ENCODE results near the gene CLDN6. TPM values are rescaled to one million over a fixed set of nuclear protein-coding genes. Genes with fewer than 3 reads are reported as not detected.

The CLDN6 gene
- total and polyA plus RNA-seq, 9 of the 15 experiments (the other 6 are each of a cell fraction or from before 2014, with no cell fraction given) = 0.22 to 0.75 (median 0.38) TPM; not detected in 3

DNA sequence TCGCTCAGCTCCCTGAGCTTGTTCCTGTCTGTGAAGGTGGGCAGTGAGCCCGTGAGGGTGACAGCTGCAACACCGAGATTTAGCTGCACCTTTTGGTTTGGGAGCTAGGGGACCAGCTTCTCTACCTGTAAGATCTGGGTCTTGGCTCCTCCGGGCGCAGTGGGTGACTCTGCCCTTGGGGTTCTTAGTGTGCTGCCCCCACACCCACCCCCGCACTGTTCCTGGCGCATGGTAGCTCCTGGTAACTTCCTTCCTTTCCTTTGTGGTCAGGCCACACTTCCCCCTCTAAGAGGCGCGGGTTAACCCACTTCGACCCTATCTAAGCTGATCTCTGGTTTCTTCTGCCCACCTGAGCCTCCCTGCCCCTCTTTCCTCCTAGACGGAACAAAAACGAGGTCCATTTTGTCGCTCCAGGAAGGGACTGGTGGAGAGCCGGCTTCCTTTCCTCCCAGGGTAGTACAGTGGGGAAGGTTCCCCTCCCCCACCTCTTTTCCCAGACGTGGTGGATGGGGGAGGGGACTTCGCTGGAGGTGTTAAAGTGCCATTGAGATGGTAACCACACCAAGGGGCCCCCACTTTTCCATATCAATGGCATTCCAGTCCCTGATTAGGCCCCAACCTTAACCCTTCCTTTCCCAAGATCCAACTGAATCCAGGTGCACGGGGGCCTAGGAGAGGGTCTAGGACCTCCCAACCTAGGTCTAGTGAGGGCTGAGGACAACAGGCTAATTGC is 9.9 kb downstream of the CLDN6 start (continued):
- TF ChIP-seq, protein P1, sequence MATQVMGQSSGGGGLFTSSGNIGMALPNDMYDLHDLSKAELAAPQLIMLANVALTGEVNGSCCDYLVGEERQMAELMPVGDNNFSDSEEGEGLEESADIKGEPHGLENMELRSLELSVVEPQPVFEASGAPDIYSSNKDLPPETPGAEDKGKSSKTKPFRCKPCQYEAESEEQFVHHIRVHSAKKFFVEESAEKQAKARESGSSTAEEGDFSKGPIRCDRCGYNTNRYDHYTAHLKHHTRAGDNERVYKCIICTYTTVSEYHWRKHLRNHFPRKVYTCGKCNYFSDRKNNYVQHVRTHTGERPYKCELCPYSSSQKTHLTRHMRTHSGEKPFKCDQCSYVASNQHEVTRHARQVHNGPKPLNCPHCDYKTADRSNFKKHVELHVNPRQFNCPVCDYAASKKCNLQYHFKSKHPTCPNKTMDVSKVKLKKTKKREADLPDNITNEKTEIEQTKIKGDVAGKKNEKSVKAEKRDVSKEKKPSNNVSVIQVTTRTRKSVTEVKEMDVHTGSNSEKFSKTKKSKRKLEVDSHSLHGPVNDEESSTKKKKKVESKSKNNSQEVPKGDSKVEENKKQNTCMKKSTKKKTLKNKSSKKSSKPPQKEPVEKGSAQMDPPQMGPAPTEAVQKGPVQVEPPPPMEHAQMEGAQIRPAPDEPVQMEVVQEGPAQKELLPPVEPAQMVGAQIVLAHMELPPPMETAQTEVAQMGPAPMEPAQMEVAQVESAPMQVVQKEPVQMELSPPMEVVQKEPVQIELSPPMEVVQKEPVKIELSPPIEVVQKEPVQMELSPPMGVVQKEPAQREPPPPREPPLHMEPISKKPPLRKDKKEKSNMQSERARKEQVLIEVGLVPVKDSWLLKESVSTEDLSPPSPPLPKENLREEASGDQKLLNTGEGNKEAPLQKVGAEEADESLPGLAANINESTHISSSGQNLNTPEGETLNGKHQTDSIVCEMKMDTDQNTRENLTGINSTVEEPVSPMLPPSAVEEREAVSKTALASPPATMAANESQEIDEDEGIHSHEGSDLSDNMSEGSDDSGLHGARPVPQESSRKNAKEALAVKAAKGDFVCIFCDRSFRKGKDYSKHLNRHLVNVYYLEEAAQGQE (IDR thresholded peaks at IDR 0.05; ENCODE audit: borderline replicate concordance) = no peak
- TF ChIP-seq, protein P1 (CRISPR knock-in tag; IDR thresholded peaks at IDR 0.05; ENCODE audit: low read depth) = no peak
- TF ChIP-seq, protein P2, sequence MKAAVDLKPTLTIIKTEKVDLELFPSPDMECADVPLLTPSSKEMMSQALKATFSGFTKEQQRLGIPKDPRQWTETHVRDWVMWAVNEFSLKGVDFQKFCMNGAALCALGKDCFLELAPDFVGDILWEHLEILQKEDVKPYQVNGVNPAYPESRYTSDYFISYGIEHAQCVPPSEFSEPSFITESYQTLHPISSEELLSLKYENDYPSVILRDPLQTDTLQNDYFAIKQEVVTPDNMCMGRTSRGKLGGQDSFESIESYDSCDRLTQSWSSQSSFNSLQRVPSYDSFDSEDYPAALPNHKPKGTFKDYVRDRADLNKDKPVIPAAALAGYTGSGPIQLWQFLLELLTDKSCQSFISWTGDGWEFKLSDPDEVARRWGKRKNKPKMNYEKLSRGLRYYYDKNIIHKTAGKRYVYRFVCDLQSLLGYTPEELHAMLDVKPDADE (conservative IDR thresholded peaks at IDR 0.05; ENCODE audit: control insufficient read depth, low read depth, low read length) = no peak
- TF ChIP-seq, protein P3, sequence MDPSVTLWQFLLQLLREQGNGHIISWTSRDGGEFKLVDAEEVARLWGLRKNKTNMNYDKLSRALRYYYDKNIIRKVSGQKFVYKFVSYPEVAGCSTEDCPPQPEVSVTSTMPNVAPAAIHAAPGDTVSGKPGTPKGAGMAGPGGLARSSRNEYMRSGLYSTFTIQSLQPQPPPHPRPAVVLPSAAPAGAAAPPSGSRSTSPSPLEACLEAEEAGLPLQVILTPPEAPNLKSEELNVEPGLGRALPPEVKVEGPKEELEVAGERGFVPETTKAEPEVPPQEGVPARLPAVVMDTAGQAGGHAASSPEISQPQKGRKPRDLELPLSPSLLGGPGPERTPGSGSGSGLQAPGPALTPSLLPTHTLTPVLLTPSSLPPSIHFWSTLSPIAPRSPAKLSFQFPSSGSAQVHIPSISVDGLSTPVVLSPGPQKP (CRISPR knock-in tag; IDR thresholded peaks at IDR 0.05) = no peak
- TF ChIP-seq MEF2A (IDR thresholded peaks at IDR 0.05; ENCODE audit: control insufficient read depth, low read depth, low read length) (no peak), ZNF143 (CRISPR knock-in tag; IDR thresholded peaks at IDR 0.05) (no peak), SIRT6 (IDR thresholded peaks at IDR 0.05; ENCODE audit: low read depth, low read length) (no peak)

All from K562 (cell line).